IMR-90 (cell line): ENCODE data around the gene RFX1. TPM values are rescaled to one million over a fixed set of nuclear protein-coding genes. Genes with fewer than 3 reads are reported as not detected.

Experiments used
- ATAC-seq: fragments of 200-7000 bp; cut with Tn5 transposase; 2 replicates; pipeline ENCODE4 v1.9.1; 2020; ENCODE audit warnings: low read depth, mild to moderate bottlenecking, moderate library complexity
- BruUV-seq: library from RNA; stranded (reverse); fragments of 400-500 nt; replicated peaks from 2 replicates; lab custom pipeline; 2021; lab: Mats Ljungman, UMichigan
- CTCF ChIA-PET: fragments of 300-600 bp; formaldehyde crosslinking; extraction: SDS; loops from one replicate; lab custom pipeline; 2021; ENCODE audit warnings: antibody characterized with exemption; lab: Yijun Ruan, JAX
- POLR2A ChIA-PET: fragments of 300-600 bp; sonication (Branson Sonifier 250); formaldehyde crosslinking; loops from one replicate; lab custom pipeline; 2022; ENCODE audit warnings: antibody characterized with exemption; ENCODE audit not compliant: unreplicated experiment; lab: Charles Lee
- DNase-seq: peaks from one replicate; pipeline ENCODE4 v3.0.0; 2013
- H2AFZ ChIP-seq: replicated peaks from 2 replicates; pipeline ENCODE3; 2013; ENCODE audit warnings: low read length, mild to moderate bottlenecking; ENCODE audit not compliant: poor library complexity
- H2AK5ac ChIP-seq: 2 replicates; pipeline ENCODE4 v1.6.1; 2013; ENCODE audit warnings: low read depth, low read length, inconsistent platforms
- H2AK9ac ChIP-seq: replicated peaks from 2 replicates; pipeline ENCODE3; 2013; ENCODE audit warnings: mild to moderate bottlenecking, low read depth, low read length, moderate library complexity; ENCODE audit not compliant: poor library complexity
- H2BK120ac ChIP-seq: 2 replicates; pipeline ENCODE4 v1.6.1; 2013; ENCODE audit warnings: low read depth, low read length, inconsistent platforms
- H2BK15ac ChIP-seq: 3 replicates; pipeline ENCODE4 v1.6.1; 2013; ENCODE audit warnings: low read depth, low read length, inconsistent platforms
- H2BK20ac ChIP-seq: 2 replicates; pipeline ENCODE4 v1.6.1; 2013; ENCODE audit warnings: low read depth, mild to moderate bottlenecking, inconsistent platforms, low read length, moderate library complexity
- H2BK5ac ChIP-seq: 2 replicates; pipeline ENCODE4 v1.6.1; 2013; ENCODE audit warnings: mild to moderate bottlenecking, low read depth, low read length, inconsistent platforms; ENCODE audit not compliant: poor library complexity, severe bottlenecking
- H3K14ac ChIP-seq: replicated peaks from 2 replicates; pipeline ENCODE4 v1.6.1; 2013; ENCODE audit warnings: low read depth, low read length, inconsistent platforms
- H3K18ac ChIP-seq: 2 replicates; pipeline ENCODE4 v1.6.1; 2013; ENCODE audit warnings: low read depth, low read length, control low read depth
- H3K23ac ChIP-seq: 2 replicates; pipeline ENCODE4 v1.6.1; 2013; ENCODE audit warnings: low read depth, low read length, inconsistent platforms
- H3K27ac ChIP-seq: 2 replicates; pipeline ENCODE4 v1.5.1; 2013; ENCODE audit warnings: mild to moderate bottlenecking, control low read depth, low read length; ENCODE audit not compliant: insufficient read depth
- H3K27me3 ChIP-seq: 2 replicates; pipeline ENCODE4 v1.6.1; 2013; ENCODE audit warnings: low read length; ENCODE audit not compliant: control insufficient read depth, insufficient read depth
- H3K36me3 ChIP-seq: 2 replicates; pipeline ENCODE4 v1.6.1; 2013; ENCODE audit warnings: low read length, mixed read lengths; ENCODE audit not compliant: control insufficient read depth, insufficient read depth
- H3K4ac ChIP-seq: 2 replicates; pipeline ENCODE4 v1.6.1; 2013; ENCODE audit warnings: low read depth, low read length, inconsistent platforms
- H3K4me1 ChIP-seq: 2 replicates; pipeline ENCODE4 v1.6.1; 2013; ENCODE audit warnings: low read length, mixed read lengths; ENCODE audit not compliant: control insufficient read depth, insufficient read depth
- H3K4me2 ChIP-seq: 2 replicates; pipeline ENCODE4 v1.6.1; 2013; ENCODE audit warnings: low read depth, mild to moderate bottlenecking, control low read depth, low read length, moderate library complexity
- H3K4me3 ChIP-seq: 2 replicates; pipeline ENCODE4 v1.5.1; 2013; ENCODE audit warnings: low read depth, mild to moderate bottlenecking, control low read depth, low read length, moderate library complexity; ENCODE audit not compliant: insufficient read depth
- H3K56ac ChIP-seq: 2 replicates; pipeline ENCODE4 v1.6.1; 2013; ENCODE audit warnings: low read length, inconsistent platforms; ENCODE audit not compliant: insufficient read depth; ENCODE audit errors: extremely low read depth
- H3K79me1 ChIP-seq, 2 experiments: 2 replicates each; pipeline ENCODE4 v1.6.1; 2013; ENCODE audit warnings: low read length in 2 of 2, inconsistent platforms in 1 of 2, low read depth in 1 of 2
- H3K9ac ChIP-seq: 2 replicates; pipeline ENCODE4 v1.6.1; 2013; ENCODE audit warnings: low read depth, low read length, control low read depth
- H3K9me1 ChIP-seq: 2 replicates; pipeline ENCODE4 v1.6.1; 2013; ENCODE audit warnings: low read length, inconsistent platforms; ENCODE audit not compliant: insufficient read depth
- H3K9me3 ChIP-seq: 2 replicates; pipeline ENCODE4 v1.6.1; 2013; ENCODE audit warnings: low read length; ENCODE audit not compliant: control insufficient read depth, insufficient read depth
- H4K20me1 ChIP-seq: 2 replicates; pipeline ENCODE4 v1.6.1; 2013; ENCODE audit warnings: low read length, inconsistent platforms; ENCODE audit not compliant: insufficient read depth
- H4K5ac ChIP-seq: 2 replicates; pipeline ENCODE4 v1.6.1; 2013; ENCODE audit warnings: mild to moderate bottlenecking, low read depth, low read length, control low read depth
- H4K8ac ChIP-seq, 2 experiments: 2 replicates each; pipeline ENCODE4 v1.6.1; 2013; ENCODE audit warnings: low read depth in 2 of 2, low read length in 2 of 2, control low read depth in 1 of 2, inconsistent platforms in 1 of 2
- H4K91ac ChIP-seq: 2 replicates; pipeline ENCODE4 v1.6.1; 2013; ENCODE audit warnings: low read depth, low read length, inconsistent platforms; ENCODE audit not compliant: insufficient read depth
- BHLHE40 ChIP-seq: fragments of 150-350 bp; IDR thresholded peaks from 2 replicates; pipeline ENCODE4 v1.6.1; 2016; ENCODE audit warnings: mild to moderate bottlenecking, low read depth, low read length
- CEBPB ChIP-seq: IDR thresholded peaks from 2 replicates; pipeline ENCODE4 v1.6.1; 2012; ENCODE audit warnings: low read depth, low read length, improper control_type of control experiment
- CHD1 ChIP-seq: IDR thresholded peaks from 2 replicates; pipeline ENCODE4 v1.6.1; 2012; ENCODE audit warnings: low read depth, low read length, improper control_type of control experiment
- CTCF ChIP-seq: conservative IDR thresholded peaks from 2 replicates; pipeline ENCODE4 v1.5.1; 2012; ENCODE audit warnings: mild to moderate bottlenecking, low read depth, low read length, improper control_type of control experiment
- ELK1 ChIP-seq: fragments of 150-350 bp; IDR thresholded peaks from 2 replicates; pipeline ENCODE4 v1.6.1; 2016; ENCODE audit warnings: low read depth, mild to moderate bottlenecking, low read length, moderate library complexity, borderline replicate concordance
- FOS ChIP-seq: fragments of 150-350 bp; IDR thresholded peaks from 2 replicates; pipeline ENCODE4 v1.6.1; 2016; ENCODE audit warnings: low read depth, low read length
- MAFK ChIP-seq: IDR thresholded peaks from 2 replicates; pipeline ENCODE4 v1.6.1; 2012; ENCODE audit warnings: low read depth, low read length, improper control_type of control experiment
- MAZ ChIP-seq: IDR thresholded peaks from 2 replicates; pipeline ENCODE4 v1.6.1; 2012; ENCODE audit warnings: low read depth, mild to moderate bottlenecking, low read length, improper control_type of control experiment, moderate library complexity, borderline replicate concordance
- MXI1 ChIP-seq: IDR thresholded peaks from 2 replicates; pipeline ENCODE4 v1.6.1; 2012; ENCODE audit warnings: low read depth, mild to moderate bottlenecking, low read length, moderate library complexity, borderline replicate concordance
- NFE2L2 ChIP-seq: fragments of 150-350 bp; IDR thresholded peaks from 2 replicates; pipeline ENCODE4 v1.6.1; 2016; ENCODE audit warnings: low read depth, mild to moderate bottlenecking, low read length
- POLR2A ChIP-seq: IDR thresholded peaks from 2 replicates; pipeline ENCODE4 v1.6.1; 2012; ENCODE audit warnings: mild to moderate bottlenecking, low read depth, low read length
- RAD21 ChIP-seq: IDR thresholded peaks from 2 replicates; pipeline ENCODE4 v1.6.1; 2012; ENCODE audit warnings: low read length, improper control_type of control experiment
- RCOR1 ChIP-seq: IDR thresholded peaks from 2 replicates; pipeline ENCODE4 v1.6.1; 2012; ENCODE audit warnings: mild to moderate bottlenecking, low read length, improper control_type of control experiment; ENCODE audit not compliant: insufficient replicate concordance
- RFX5 ChIP-seq: IDR thresholded peaks from 2 replicates; pipeline ENCODE4 v1.8.0; 2012; ENCODE audit warnings: low read depth, mild to moderate bottlenecking, low read length, moderate library complexity
- SMC3 ChIP-seq: fragments of 150-350 bp; IDR thresholded peaks from 2 replicates; pipeline ENCODE4 v1.6.1; 2016; ENCODE audit warnings: low read depth, mild to moderate bottlenecking, antibody characterized with exemption, low read length, moderate library complexity
- WGBS, 2 experiments: methylation state at CpG; one replicate each; pipeline versions ENCODE4 v1.1.5 to v1.1.7; 2013; ENCODE audit warnings: missing lambda C conversion rate in 2 of 2; ENCODE audit not compliant: insufficient read length in 1 of 2; ENCODE audit errors: extremely low coverage in 2 of 2; 5-methylcytosine and 5-hydroxymethylcytosine counted together
- dilution Hi-C: fragments of 300-500 bp; cut with HindIII; formaldehyde crosslinking; loops from one replicate; pipeline ENCODE4 v1.14.3; 2018; ENCODE audit warnings: low sequenced_read_pairs; ENCODE audit not compliant: unreplicated experiment
- in situ Hi-C: fragments of 300-500 bp; cut with MboI; formaldehyde crosslinking; loops from 3 replicates; pipeline ENCODE4 v1.14.3; 2019; ENCODE audit warnings: low sequenced_read_pairs, inconsistent platforms, mixed read lengths
- intact Hi-C: fragments of 100-400 bp; cut with micrococcal nuclease; formaldehyde crosslinking; loops from 2 replicates; pipeline ENCODE4 v1.10.0; 2022
- polyA plus RNA-seq, 3 experiments: library from polyadenylated mRNA; depleted of rRNA; stranded (reverse); fragments of >200 nt; gene quantifications; 2 replicates each; pipeline ENCODE4 v1.2.3, GENCODE V29; 2012; ENCODE audit warnings: low replicate concordance in 1 of 3
- total RNA-seq: library from RNA; depleted of rRNA; stranded (reverse); fragments of >200 nt; gene quantifications from 2 replicates; pipeline ENCODE4 v1.2.3, GENCODE V29; 2012
- TF ChIP-seq, protein P1 (sequence below): fragments of 150-350 bp; IDR thresholded peaks from 2 replicates; pipeline ENCODE4 v1.6.1; 2017; ENCODE audit warnings: mild to moderate bottlenecking, antibody characterized with exemption, low read length, low read depth

The RFX1 gene
- total and polyA plus RNA-seq, 2 of the 4 experiments (the other 2 are of a cell fraction) = 0.36 to 3.1 TPM

GRCh38 chr19:13990085-13990484, 16.0 kb downstream of the RFX1 start:
- Histone ChIP-seq H3K36me3 (peaks cover 19% of the 10 kb centered on the region), H2AK9ac (no peak overlapping the region), H4K8ac (no peak overlapping the region), H2BK5ac (no peak overlapping the region), H3K27me3 (no peaks in the 10 kb centered on the region), H4K20me1 (no peaks in the 10 kb centered on the region), H3K79me1 (peaks cover 5 to 26% of the 10 kb centered on the region in 2 experiments; a peak in 3 of 4 replicates), H3K4me2 (no peak overlapping the region), H3K14ac (no peak overlapping the region), H2BK120ac (no peak overlapping the region), H3K9me1 (peaks cover 18% of the 10 kb centered on the region), H2BK20ac (no peak overlapping the region), H3K18ac (no peak overlapping the region), H2AK5ac (no peak overlapping the region), H4K5ac (no peak overlapping the region), H2BK15ac (no peak overlapping the region), H3K23ac (no peak overlapping the region), H3K9me3 (no peaks in the 10 kb centered on the region), H4K91ac (no peak overlapping the region), H3K9ac (no peak overlapping the region), H2AFZ (no peak overlapping the region), H3K4ac (no peak overlapping the region), H3K27ac (no peak overlapping the region), H3K56ac (no peak overlapping the region), H3K4me3 (no peak overlapping the region), H3K4me1 (peaks cover 10% of the 10 kb centered on the region)
- BruUV-seq = no TSS peak
- in situ Hi-C loops (no loop called here), dilution Hi-C loops (no loop called here), intact Hi-C loops (no loop called here)
- ATAC-seq (no peak), DNase-seq (no peak)
- ChIA-PET CTCF (no interaction called here), POLR2A (no interaction called here)
- TF ChIP-seq ELK1 (no peak), MAZ (no peak), SMC3 (no peak), CTCF (no peak), NFE2L2 (no peak), RAD21 (no peak), CEBPB (no peak), MXI1 (no peak), CHD1 (no peak), BHLHE40 (no peak), MAFK (no peak), FOS (no peak), RFX5 (no peak), RCOR1 (no peak), POLR2A (no peak)
- TF ChIP-seq, protein P1, sequence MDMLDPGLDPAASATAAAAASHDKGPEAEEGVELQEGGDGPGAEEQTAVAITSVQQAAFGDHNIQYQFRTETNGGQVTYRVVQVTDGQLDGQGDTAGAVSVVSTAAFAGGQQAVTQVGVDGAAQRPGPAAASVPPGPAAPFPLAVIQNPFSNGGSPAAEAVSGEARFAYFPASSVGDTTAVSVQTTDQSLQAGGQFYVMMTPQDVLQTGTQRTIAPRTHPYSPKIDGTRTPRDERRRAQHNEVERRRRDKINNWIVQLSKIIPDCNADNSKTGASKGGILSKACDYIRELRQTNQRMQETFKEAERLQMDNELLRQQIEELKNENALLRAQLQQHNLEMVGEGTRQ = no peak
- 97% methylated on average over 6 of the region's 8 CpGs; no CpG with 5 or more reads in 1 of the 2 experiments for WGBS, 2 experiments
